GM21717 (cell line): Measurements from ENCODE around the gene EVA1C.
"Not testable (repeated sequence)": the region's sequence is repeated elsewhere in the genome, so short reads cannot be mapped to it uniquely, and the experiment has no call there.

ENCODE experiments used
- ATAC-seq: cut with Tn5 transposase; IDR thresholded peaks from one replicate; pipeline ENCODE4 v1.9.1; 2021; ENCODE audit warnings: mild to moderate bottlenecking, moderate library complexity; ENCODE audit not compliant: unreplicated experiment

Gene EVA1C, protein sequence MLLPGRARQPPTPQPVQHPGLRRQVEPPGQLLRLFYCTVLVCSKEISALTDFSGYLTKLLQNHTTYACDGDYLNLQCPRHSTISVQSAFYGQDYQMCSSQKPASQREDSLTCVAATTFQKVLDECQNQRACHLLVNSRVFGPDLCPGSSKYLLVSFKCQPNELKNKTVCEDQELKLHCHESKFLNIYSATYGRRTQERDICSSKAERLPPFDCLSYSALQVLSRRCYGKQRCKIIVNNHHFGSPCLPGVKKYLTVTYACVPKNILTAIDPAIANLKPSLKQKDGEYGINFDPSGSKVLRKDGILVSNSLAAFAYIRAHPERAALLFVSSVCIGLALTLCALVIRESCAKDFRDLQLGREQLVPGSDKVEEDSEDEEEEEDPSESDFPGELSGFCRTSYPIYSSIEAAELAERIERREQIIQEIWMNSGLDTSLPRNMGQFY

DNA sequence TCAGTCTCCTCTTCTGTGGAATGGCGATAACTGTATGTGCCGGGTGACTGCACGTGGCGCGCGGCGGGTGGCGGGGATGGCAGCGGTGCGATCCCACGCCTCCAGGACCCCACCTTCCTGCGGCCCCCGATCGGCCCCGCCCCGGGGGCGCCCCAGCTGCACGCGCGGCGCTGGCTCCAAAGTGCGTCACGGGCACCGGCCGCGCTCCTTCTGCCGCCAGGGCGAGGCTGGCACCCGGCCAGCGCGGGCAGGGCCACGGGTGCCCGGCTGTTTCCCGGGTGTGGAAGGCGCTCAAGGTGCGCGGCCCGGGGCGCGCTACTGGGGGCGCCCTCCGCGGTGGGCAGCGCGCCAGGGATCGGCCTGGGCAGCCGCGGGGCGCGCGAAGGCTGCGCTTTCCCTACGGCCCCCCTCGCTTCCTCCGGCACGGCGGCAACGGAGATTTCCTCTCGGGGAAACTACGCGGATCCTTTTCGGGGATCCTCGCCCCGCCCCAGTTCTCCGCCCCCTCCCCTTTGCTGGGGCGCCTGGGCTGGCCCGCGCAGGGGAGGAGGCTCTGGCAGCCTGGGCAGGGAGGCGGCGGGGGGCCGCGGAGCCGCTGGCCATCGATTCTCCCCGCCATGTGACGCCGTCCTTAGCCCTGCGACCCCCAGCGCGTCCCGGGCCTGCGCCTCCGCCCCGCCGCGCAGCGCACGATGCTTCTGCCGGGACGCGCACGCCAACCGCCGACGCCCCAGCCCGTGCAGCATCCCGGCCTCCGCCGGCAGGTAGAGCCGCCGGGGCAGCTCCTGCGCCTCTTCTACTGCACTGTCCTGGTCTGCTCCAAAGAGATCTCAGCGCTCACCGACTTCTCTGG is at the start of gene EVA1C:
TSS of gene EVA1C (plus strand) at position 545 of the 853 bp plus-strand sequence. CDS start at position 693, 148 bp downstream.
- ATAC-seq = no peak

DNA sequence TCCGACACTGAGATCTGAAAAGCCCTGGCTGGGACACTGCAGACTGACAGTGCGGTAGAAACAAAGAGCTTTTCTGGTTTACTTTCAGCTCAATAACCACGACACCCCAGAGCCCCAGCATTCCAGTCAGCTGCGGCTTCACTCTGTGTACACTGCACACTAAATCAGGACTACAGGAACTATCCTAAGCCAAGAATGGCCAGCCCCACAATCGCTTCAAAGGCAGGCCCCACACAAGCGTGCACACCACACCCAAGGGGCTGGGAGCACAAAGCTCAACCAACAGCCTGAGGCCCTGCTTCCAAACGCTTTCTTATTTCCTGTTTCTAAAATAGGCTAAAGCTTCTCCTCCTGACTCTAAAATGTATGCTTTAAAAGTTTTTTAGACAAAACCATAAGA is 48.1 kb upstream of the EVA1C start:
- no peak for ATAC-seq

DNA sequence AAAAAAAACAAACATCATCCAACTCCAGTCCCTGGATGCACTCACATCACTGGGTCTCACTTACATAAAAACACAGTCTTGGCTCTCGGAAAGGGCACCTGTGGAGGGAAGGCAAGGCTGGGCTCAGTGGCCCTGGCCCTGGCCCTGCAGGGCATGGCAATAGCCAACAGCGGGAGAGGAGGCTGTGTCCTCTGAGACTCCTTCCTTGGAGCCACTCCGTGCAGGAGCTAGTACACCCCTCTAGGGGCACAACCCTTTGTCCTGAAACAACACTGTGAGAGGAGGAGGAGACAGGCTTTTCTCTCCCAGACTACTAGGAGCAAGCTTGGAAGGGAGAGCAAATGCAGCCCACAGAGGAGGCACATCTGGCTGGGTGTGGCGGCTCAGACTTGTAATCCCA is 47.7 kb upstream of the EVA1C start:
- ATAC-seq = no peak

DNA sequence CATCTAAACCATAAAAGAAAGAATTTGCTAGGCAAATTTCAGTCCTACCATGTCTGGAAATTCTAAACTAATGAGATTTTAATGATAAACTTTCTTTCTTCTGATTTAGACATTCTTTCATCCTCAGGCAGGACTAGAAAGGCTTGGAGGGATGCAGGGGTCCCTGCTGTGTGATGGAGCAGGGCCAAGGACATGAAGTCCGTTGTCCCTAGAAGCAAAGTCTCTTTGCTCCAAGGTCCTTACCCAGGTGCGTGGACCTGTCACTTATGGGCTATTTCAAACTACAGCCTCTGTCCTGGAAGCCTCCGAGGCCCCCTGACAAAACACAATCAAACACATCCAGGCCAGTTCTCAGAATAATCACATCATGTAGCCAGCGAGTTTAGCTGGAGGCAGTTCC is 46.3 kb upstream of the EVA1C start:
- ATAC-seq = no peak

DNA sequence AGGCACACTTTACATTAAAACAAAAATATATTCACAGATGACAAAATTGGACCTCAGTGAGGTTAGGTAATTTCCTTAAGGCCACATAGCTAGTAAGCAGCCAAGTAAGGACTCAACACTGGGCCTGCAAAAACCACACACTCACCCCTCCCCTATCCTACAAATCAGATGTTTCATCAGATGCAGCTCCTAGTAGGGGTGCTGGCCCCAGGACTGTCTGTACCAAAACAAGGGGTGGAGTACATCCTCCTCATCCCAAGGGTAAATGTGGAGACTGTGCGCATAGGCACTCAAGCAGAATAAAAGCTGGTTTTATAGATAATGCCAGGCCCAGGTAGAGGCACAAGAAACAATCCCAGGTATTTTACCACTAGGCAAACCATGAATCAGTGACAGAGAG is 45.3 kb upstream of the EVA1C start:
- no peak for ATAC-seq

DNA sequence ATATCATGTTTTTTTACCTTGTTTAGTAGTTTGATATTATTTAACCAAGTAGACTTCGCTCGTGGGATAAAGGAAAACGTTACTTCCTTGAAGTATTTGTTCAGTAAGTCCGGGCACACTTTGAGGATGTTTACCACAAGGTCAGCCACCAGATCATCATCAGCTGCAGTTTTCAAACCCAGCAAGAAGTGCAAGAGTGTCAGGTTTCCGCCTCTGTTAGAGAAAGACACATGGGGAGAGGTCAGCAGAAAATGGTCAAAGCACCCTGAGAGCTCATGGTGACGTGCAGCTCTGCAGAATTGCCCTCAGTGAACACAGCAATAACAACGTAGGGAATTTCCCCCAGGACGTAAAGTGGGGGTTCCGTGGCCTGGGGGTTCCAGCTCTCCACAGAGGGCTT is 44.1 kb upstream of the EVA1C start:
- ATAC-seq = no peak

DNA sequence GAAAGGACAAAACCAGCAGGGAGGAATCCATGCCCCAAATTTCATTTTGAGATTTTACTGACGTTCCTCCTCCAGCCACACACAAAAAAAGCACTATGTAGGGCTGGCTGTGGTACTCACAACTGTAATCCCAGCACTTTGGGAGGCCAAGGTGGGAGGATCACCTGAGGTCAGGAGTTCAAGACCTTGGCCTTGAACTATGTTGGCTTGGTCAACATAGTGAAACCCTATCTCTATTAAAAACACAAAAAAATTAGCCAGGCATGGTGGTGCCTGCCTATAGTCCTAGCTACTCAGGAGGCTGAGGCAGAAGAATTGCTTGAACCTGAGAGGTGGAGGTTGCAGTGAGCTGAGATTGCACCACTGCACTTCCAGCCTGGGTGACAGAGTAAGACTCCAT is 43.5 kb upstream of the EVA1C start:
- ATAC-seq = not testable (repeated sequence)

DNA sequence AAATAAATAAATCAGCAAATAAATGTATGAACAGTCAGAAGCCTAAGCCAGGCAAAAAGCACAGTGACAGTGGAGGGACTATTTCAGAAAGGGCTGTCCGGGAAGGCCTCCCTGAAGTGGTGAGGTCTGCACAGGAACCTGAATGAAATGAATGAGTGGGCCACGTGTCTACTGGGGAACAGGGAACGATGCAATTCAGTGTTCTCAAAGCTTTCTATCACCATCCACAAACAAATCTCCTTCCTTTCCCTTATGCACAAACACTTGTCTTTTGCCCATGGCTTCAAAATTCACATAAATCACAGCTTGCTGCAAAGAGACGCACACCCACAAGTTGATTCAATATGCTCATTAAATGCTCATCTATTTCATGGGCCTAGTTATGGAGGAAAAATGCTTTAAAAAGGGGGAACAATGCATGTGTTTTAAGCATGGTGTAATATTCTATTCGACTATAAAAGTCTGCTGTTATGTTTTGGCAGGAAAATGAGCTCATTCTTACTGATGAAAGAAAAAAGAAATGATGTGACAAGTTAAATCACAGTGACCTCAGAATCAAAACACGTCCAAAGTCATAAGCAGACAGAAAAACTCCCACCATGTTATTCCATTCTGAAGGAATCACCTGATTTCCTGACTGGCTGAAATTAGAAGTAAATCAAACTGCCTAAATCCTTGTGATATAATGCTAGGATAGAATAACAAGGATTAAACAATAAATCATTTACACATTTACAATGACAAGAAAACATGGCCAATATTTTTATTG is 41.3 kb upstream of the EVA1C start:
- no peak for ATAC-seq

DNA sequence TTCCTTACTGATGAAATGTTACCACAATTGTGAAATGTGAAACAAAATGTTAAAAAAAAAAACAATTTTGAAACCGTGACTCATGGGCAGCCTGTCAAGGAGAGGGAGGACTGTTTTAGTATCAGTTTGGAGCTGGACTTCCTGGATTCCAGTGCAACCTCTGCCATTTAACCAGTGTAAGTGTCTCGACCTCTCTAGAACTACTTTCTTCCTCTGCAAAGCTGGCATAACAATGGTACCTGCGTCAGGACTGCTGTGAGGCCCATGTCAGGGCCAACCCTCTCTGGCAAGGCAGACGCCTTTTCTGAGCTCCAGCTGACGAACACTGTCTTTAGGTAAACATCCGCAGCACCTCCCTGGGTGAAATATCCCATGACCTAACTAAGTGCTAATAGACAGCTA is 40.6 kb upstream of the EVA1C start:
- ATAC-seq = no peak

DNA sequence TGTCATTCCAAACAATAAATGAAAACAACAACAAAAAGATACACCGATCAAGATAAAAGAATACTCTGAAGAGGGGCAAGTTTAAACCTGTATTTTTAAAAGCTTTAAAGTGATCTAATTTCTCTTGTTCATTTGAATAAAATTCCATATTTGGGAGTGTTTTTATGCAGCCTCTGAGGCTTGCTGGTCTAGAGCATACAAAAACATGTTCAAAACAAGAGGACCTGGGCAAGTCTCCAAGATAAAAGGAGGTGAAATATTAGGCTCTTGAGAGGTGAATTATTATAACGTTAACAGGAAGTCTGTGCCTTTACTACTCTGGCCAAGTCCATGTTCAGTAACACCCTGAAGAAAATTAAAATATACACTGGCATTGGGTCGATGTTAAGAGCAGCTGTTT is 39.8 kb upstream of the EVA1C start:
- ATAC-seq = no peak

DNA sequence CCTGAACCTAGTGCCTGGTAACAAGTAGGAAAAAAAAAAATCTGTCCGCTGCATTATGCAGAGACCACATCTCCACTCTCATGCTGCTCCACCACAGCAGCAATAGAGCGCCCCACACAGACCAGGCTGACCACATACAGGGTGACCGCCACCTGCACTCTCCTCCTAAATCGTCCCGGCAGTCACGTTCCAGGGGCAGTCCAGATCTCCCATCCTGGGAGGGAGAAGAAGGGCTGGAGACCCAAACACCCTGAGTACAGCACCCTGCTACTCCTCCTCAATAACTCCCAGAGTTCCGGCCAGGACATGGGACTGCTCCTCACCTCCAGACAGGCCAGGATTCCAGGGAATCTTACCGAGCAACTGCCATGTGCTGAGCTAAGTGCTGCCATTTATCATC is 35.0 kb upstream of the EVA1C start:
- no peak for ATAC-seq

DNA sequence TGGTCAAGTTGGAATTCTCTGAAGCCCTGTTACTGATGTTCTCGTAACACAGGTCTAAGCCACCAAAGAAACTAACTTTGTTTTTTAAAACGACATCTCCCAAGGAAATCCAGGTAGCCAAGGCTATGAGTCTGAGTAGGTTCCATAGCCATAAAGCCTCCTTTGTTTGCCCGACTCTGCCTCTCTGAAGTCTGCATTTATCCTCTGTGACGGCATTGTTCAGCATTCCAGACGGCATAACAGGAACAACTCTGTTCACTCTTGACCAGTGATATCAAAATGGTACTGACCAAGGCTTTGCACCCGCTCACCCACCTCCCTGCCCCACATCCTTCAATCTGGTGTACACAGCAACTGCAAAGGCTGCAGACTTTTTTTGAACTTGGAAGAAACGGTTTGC is 34.5 kb upstream of the EVA1C start:
- ATAC-seq = no peak

DNA sequence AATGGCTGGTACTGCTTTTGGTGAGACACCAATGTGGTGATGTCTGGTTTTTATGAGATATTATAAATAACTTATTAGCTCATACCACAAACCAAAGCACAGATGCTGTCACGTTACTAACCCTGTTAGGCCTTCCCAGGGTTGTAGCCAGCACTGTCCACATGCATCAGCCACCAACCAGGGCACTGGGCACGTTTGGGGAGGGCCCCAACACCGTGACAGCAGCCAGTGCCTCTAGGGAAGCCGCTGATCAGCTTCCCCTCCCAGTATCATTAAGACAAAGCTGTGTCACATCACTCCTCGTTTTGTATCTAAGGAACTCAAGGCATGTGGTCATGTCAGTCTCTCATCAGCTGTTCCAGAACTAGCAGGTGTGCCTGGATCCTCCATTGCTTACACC is 33.5 kb upstream of the EVA1C start:
- no peak for ATAC-seq

DNA sequence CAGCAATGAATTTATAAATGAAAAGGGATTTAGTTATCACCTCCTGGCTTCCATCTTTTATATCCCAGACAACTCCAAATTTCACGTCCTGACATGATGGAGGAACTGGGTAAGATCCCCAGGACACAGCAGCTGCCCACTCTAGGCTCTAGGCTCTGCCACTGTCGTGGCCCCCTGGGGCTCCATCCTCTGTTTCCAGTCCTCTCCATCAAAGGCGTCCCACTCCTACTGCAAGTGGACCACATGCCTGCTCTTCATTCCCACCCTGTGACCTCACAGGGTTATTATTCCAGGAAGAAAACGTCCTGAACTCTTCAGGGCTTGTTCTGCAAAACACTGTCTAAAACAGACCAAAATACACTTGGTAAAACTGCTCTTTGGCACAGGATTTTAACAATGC is 31.6 kb upstream of the EVA1C start:
- ATAC-seq = no peak

DNA sequence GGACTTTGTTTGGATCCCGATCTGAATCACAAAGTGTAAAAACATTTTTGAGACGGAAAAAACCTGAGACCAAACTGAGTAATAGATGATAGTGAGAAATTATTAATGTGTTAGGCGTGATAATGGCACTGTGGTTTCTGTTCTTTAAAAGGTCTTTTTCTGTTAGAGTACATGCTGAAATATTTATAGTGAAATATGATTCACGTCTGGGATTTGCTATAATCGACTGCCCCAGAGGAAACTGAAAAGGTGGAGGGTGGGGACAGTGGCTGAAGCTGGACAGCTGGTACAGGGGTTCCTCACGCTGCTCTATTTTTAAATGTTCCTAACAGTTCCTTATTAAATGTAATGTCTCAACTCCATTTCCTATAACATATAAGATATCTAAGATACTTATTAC is 30.9 kb upstream of the EVA1C start:
- ATAC-seq = no peak

DNA sequence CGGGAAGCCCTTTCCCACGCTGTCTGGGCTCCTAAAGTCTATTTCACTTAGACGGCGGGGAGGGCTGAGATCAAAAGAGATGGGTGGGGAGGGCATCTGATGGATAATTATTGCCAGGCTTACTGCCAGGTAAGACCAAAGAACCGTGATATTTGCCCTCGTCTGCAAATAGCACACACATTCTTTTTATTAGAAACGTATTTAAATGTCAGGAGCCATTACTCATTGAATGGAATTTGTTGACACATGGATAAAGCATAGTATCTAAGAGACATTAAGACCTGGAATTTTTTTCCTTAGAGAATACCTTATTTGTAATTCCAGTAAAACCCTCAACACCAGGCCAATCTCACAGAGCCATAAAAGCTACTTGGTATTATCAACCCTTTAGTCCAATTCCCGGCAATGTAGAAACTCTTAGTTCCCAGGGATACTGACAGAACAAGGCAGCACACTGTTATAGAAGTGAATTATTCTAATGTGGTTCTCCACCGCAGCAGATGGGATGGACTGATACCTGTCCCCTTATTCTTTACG is 30.3 kb upstream of the EVA1C start:
- no peak for ATAC-seq

DNA sequence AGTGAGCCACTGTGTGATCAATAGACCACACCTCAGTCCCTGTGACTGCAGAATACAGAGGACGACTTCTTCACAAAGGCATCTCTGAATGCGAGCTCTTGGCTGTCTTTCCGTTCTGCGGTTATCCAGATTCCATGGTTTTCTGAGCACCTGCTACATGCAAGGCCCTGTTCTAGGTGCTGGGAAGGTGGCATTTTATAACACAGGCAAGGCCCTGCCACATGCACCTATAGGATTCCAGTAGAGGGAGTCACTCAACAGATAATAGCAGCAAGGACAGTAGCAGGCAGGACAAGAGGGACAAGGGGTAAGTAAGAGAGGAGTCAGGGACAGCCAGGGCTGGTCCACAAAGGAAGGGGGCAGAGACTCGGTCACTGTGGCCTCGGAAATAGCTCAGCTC is 28.7 kb upstream of the EVA1C start:
- ATAC-seq = no peak

DNA sequence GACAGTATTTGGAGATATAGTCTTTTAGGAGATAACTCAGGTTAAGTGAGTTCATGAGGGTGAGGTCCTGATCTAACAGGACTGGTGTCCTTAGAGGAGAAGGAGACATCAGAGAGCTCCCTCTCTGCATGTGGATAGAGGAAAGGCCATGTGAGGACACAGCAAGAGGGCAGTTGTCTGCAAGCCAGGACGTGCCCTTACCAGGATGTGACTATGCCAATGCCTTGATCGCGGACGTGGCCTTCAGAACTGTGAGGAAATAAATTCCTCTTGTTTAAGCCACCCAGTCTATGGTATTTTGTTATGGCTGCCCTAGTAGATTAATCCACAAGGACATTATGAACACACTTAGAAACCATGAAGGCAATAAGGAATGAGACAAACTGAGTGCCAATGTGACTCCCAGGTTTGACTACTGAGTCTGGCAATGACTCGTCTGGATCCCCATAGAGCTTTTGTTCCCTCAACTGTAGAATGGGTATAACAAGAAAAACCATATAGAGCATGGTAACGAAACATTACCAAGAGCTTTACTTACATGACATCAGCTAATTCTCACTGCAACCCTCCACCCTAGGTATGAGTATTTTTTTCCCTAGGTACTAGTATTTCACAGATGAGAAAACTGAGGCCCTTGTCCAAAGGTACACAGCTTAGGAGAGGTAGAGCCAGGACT is 26.2 kb upstream of the EVA1C start:
- no peak for ATAC-seq

DNA sequence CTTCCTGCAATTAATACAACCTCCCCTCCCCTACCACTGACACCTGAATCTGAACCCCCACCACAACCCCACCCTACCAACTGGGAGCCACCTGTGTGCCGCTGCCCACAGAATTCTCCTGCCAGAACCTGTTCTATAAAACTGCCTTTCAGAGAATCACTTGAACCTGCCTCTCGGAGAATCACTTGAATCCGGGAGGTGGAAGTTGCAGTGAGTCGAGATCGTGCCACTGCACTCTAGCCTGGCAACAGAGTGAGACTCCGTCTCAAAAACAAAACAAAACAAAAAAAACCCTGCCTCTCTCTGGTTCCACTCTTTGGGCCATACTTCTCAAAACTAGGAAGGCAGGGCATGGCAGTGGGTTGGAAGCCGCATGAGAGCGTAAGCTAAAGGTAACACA is 25.4 kb upstream of the EVA1C start:
- no peak for ATAC-seq

DNA sequence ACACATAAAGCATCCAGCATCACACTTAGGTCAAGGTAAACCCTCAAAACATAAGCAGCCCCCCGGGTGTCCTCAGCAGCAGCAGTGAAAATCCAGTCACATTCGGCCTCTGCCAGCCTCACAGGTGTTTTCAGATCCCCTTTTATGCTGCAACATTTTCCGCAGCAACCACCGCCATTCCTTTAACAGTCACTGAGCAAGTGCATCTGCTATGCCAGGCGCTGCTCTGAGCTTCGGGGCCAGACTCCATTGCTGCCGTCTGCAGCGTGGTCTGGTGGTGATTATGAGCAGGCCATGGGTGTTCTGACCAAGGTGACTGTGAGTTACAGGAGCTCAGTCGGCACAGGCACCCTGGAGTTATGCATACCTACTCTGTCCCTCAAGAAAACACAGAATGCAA is 24.2 kb upstream of the EVA1C start:
- no peak for ATAC-seq
